Urinary bladder (tissue), 4 donors: ENCODE data around the gene PRAMEF20. TPM values are rescaled to one million over a fixed set of nuclear protein-coding genes. Genes with fewer than 3 reads are reported as not detected.
"Not testable (repeated sequence)": the region's sequence is repeated elsewhere in the genome, so short reads cannot be mapped to it uniquely, and the experiment has no call there.

Experiments used
- DNase-seq: peaks from one replicate; pipeline ENCODE4 v3.0.0-alpha.2; 2015; ENCODE audit errors: extremely low spot score
- H3K27ac ChIP-seq: one replicate; pipeline ENCODE4 v1.5.1; 2013; ENCODE audit warnings: low read depth, mild to moderate bottlenecking, moderate library complexity
- H3K36me3 ChIP-seq: one replicate; pipeline ENCODE4 v1.6.1; 2013; ENCODE audit warnings: mild to moderate bottlenecking, moderate library complexity; ENCODE audit not compliant: insufficient read depth
- H3K4me1 ChIP-seq: one replicate; pipeline ENCODE4 v1.6.1; 2013; ENCODE audit warnings: mild to moderate bottlenecking, moderate library complexity; ENCODE audit not compliant: insufficient read depth
- H3K4me3 ChIP-seq: one replicate; pipeline ENCODE4 v1.5.1; 2013; ENCODE audit warnings: low read depth, low read length
- WGBS: extraction: QIAGEN DNeasy Blood & Tissue Kit; methylation state at CpG from one replicate; pipeline ENCODE4 v1.1.7; 2013; 5-methylcytosine and 5-hydroxymethylcytosine counted together
- polyA plus RNA-seq: library from polyadenylated mRNA; stranded (reverse); fragments of 200-250 nt; gene quantifications from one replicate; pipeline ENCODE4 v1.2.3, GENCODE V29; 2013
- total RNA-seq: library from RNA; depleted of rRNA; stranded (reverse); fragments of >200 nt; gene quantifications from one replicate; pipeline ENCODE4 v1.2.3, GENCODE V29; 2014
- donor health status: healthy with polysubstance abuse.
- donor health status: healthy.

Gene PRAMEF20
- total RNA-seq = not detected
- not detected for polyA plus RNA-seq

DNA sequence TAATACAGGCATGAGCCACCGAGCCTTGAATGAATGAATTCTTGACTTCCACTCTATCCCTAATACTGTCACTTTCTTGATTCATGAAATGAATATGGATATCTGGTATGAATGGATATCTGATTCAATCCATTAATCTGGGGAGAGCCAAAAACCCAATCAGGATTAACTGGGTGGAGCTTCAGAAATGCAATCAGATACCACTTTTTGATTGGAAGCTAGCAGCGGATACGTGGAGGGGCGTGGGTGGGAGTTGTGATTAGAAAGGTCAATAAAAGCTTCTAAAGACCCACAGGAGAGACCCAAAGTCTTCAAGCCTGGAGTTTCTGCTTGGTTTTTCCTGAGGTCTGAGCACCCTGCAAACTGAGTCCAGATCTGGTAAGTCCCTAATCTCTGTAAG lies at the start of gene PRAMEF20:
Gene PRAMEF20, plus strand, starts transcription at position 301 of the 400 bp plus-strand sequence. CDS start 5,905 bp downstream, outside the sequence.
- H3K4me3 ChIP-seq, DNase-seq, H3K36me3 ChIP-seq, H3K4me1 ChIP-seq, H3K27ac ChIP-seq: not testable (repeated sequence)
- WGBS = 77% methylated on average over 4 of the region's 4 CpGs

- not testable (repeated sequence) for DNase-seq, H3K4me1 ChIP-seq, H3K4me3 ChIP-seq, H3K27ac ChIP-seq, H3K36me3 ChIP-seq
- 100% methylated on average over 1 of the region's 7 CpGs for WGBS
Measured at GRCh38 chr1:13362364-13362763, 47.9 kb upstream of the PRAMEF20 start.

GRCh38 chr1:13364928-13365327 lies 45.3 kb upstream of the PRAMEF20 start:
- DNase-seq, H3K4me1 ChIP-seq, H3K36me3 ChIP-seq, H3K27ac ChIP-seq, H3K4me3 ChIP-seq: not testable (repeated sequence)
- WGBS = 82% methylated on average over 2 of the region's 4 CpGs

DNA sequence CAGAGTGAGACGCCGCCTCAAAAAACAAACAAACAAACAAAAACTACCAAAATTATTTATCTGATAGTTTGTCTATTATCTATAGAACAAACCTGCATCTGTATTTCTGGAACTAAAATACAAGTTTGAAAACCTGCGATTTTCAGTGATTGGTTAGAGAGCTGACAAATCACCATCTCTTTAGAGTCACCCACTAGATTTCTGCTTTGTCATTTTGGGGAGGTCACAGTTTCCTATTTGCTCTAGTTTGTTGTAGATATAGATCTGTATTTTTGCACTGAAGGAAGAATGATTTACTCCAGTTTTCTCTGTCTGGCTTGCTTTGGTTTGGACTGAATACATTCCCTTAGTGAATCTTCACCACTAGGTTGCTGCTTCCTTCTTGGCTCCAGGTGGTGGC lies 43.7 kb upstream of the PRAMEF20 start:
- not testable (repeated sequence) for H3K4me3 ChIP-seq, H3K36me3 ChIP-seq, H3K27ac ChIP-seq, H3K4me1 ChIP-seq, DNase-seq
- 91% methylated on average over 3 of the region's 3 CpGs for WGBS

GRCh38 chr1:13368544-13368943 lies 41.7 kb upstream of the PRAMEF20 start:
- WGBS = 75% methylated on average over 3 of the region's 4 CpGs
- not testable (repeated sequence) for H3K27ac ChIP-seq, H3K36me3 ChIP-seq, H3K4me1 ChIP-seq, DNase-seq, H3K4me3 ChIP-seq

DNA sequence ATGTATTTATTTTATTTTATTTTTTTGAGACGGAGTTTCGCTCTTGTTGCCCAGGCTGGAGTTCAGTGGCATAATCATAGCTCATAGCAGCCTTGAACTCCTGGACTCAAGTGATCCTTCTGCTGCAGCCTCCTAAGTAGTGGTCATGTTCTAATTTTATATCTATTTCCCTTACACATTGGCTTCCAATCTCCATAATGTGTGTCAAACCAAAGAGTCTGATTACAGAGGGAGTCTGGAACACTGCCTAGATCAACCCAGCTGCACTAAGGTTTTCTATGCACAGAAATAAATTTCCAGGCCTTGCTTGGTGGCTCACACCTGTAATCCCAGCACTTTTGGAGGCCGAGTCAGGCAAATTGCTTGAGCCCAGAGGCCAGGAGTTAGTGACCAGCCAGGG lies 31.3 kb upstream of the PRAMEF20 start:
- WGBS = 85% methylated on average over 3 of the region's 3 CpGs
- DNase-seq, H3K4me3 ChIP-seq, H3K4me1 ChIP-seq, H3K27ac ChIP-seq, H3K36me3 ChIP-seq: not testable (repeated sequence)

DNA sequence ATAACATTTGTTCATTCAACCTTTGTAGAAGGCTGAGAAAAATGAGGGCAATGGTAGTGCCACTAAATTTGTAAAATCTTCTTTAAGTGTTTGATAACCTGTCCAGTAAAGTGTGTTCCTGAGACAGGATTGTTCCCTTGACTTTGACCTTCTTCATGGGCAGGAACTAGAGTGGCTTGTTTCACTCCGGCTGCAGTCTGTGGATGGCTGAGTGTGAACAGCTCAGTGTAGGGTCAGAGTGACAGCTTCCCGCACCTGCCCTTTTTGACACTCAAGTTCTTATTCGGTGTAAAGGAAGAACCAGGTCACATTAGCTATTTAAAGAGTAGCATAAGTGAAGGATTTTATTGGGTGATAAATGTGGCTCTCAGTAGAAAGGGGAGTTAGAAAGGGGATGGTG lies 29.9 kb upstream of the PRAMEF20 start:
- H3K4me3 ChIP-seq, H3K36me3 ChIP-seq, H3K27ac ChIP-seq, DNase-seq, H3K4me1 ChIP-seq: not testable (repeated sequence)
- WGBS = 83% methylated on average over 3 of the region's 3 CpGs

DNA sequence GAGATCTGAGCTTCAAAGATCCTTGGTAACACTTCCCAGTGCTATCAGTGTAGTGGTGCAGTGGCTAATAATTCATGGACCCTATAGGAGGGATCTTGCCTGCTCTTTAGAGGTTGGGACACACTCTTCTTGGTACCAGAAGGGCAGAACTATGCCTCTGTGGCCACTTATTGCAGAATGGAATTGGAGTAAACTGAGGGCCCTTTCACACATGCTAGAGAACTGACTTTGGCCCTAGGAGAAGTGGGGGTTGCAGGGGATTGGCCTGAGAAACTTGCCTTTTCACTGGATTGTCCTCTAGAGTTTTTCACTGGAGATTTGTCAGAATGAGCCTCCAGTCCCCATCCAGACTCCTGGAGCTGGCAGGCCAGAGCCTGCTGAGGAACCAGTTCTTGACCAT lies 20.9 kb upstream of the PRAMEF20 start, which contains the start of gene PRAMEF17:
Gene PRAMEF17, plus strand, starts transcription at position 301 of the 400 bp plus-strand sequence. Its CDS starts 26 bp downstream, at position 327.
- not testable (repeated sequence) for H3K4me3 ChIP-seq, H3K27ac ChIP-seq, H3K36me3 ChIP-seq, H3K4me1 ChIP-seq, DNase-seq

- not testable (repeated sequence) for DNase-seq, H3K27ac ChIP-seq, H3K4me1 ChIP-seq, H3K4me3 ChIP-seq, H3K36me3 ChIP-seq
- 75% methylated on average over 7 of the region's 7 CpGs for WGBS
Measured at GRCh38 chr1:13393004-13393403, 17.2 kb upstream of the PRAMEF20 start.

DNA sequence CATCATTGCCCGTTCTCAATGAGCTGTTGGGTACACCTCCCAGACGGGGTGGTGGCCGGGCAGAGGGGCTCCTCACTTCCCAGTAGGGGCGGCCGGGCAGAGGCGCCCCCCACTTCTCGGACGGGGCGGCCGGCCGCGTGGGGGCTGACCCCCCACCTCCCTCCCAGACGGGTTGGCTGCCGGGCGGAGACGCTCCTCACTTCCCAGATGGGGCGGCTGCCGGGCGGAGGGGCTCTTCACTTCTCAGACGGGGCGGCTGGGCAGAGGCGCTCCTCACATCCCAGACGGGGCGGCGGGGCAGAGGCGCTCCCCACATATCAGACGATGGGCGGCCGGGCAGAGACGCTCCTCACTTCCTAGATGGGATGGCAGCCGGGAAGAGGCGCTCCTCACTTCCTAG lies 15.5 kb upstream of the PRAMEF20 start:
- H3K4me1 ChIP-seq, DNase-seq, H3K4me3 ChIP-seq, H3K27ac ChIP-seq, H3K36me3 ChIP-seq: not testable (repeated sequence)
- 93% methylated on average over 32 of the region's 32 CpGs for WGBS

- WGBS = 93% methylated on average over 22 of the region's 22 CpGs
- DNase-seq, H3K4me3 ChIP-seq, H3K36me3 ChIP-seq, H3K27ac ChIP-seq, H3K4me1 ChIP-seq: not testable (repeated sequence)
Measured at GRCh38 chr1:13395311-13395710, 14.9 kb upstream of the PRAMEF20 start.

- DNase-seq = no peak
- Histone ChIP-seq H3K4me3 (no peak overlapping the region), H3K27ac (no peak overlapping the region), H3K4me1 (no peaks in the 10 kb centered on the region), H3K36me3 (no peaks in the 10 kb centered on the region)
- 80% methylated on average over 4 of the region's 4 CpGs for WGBS
Measured at GRCh38 chr1:13407811-13408210, 2.4 kb upstream of the PRAMEF20 start.

DNA sequence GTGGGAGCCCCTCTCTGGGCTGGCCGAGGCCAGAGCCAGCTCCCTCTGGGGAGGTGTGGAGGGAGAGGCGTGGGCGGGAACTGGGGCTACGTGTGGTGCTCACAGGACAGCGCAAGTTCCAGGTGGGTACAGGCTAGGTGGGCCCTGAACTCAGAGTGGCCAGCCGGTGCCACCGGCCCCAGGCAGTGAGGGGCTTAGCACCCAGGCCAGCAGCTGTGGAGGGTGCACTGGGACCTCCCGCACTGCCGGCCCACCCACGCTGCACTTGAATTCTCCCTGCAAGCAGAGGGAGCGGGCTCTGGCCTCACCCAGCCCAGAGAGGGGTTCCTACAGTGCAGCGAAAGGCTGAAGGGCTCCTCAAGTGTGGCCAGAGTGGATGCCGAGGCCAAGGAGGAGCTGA lies 20.2 kb downstream of the PRAMEF20 start:
- H3K36me3 ChIP-seq = no peaks in the 10 kb centered on the region
- 95% methylated on average over 13 of the region's 13 CpGs for WGBS
- no peak for DNase-seq
- no peaks in the 10 kb centered on the region for H3K4me1 ChIP-seq
- H3K4me3 ChIP-seq = no peak overlapping the region
- no peak overlapping the region for H3K27ac ChIP-seq

GRCh38 chr1:13432251-13432650 lies 22.0 kb downstream of the PRAMEF20 start:
- no peaks in the 10 kb centered on the region for H3K36me3 ChIP-seq
- no peaks in the 10 kb centered on the region for H3K4me1 ChIP-seq
- WGBS = 69% methylated on average over 3 of the region's 3 CpGs
- no peak overlapping the region for H3K4me3 ChIP-seq
- no peak overlapping the region for H3K27ac ChIP-seq
- no peak for DNase-seq
